GM12865 (cell line): Measurements from ENCODE around the gene ARHGAP18.

Experiments
- DNase-seq: peaks from one replicate; pipeline ENCODE4 v3.0.0; 2010; ENCODE audit warnings: low read depth
- H3K4me3 ChIP-seq: 2 replicates; pipeline ENCODE4 v1.5.1; 2011; ENCODE audit warnings: mild to moderate bottlenecking, low read depth, low read length, control low read depth
- CTCF ChIP-seq: IDR thresholded peaks from 2 replicates; pipeline ENCODE4 v1.5.1; 2011; ENCODE audit warnings: low read length, control low read depth, low read depth, inconsistent platforms; ENCODE audit not compliant: insufficient read depth; ENCODE audit errors: missing control alignments

Gene ARHGAP18

GRCh38 chr6:129709196-129709768 is 695 bp downstream of the ARHGAP18 start:
- H3K4me3 ChIP-seq, result peak overlapping the region; percentile 78
- no peak for DNase-seq
- no peak for TF ChIP-seq CTCF

- no peak for DNase-seq
- peak overlapping the region; percentile 78 for H3K4me3 ChIP-seq
- no peak for TF ChIP-seq CTCF
Observed at GRCh38 chr6:129708496-129709195, 1.3 kb downstream of the ARHGAP18 start.

GRCh38 chr6:129707882-129708495 is 2.0 kb downstream of the ARHGAP18 start:
- peak overlapping the region; percentile 78 for H3K4me3 ChIP-seq
- no peak for TF ChIP-seq CTCF
- no peak for DNase-seq

- no peak overlapping the region for H3K4me3 ChIP-seq
- no peak for TF ChIP-seq CTCF
- no peak for DNase-seq
Observed at GRCh38 chr6:129707028-129707427, 2.9 kb downstream of the ARHGAP18 start.

- DNase-seq, result no peak
- H3K4me3 ChIP-seq, result no peak overlapping the region
- no peak for TF ChIP-seq CTCF
Observed at GRCh38 chr6:129705212-129705611, 4.8 kb downstream of the ARHGAP18 start.

GRCh38 chr6:129704708-129705107 is 5.3 kb downstream of the ARHGAP18 start:
- no peak for TF ChIP-seq CTCF
- DNase-seq, result no peak
- no peak overlapping the region for H3K4me3 ChIP-seq
